ENCODE results near the gene ACOT7.

DNA sequence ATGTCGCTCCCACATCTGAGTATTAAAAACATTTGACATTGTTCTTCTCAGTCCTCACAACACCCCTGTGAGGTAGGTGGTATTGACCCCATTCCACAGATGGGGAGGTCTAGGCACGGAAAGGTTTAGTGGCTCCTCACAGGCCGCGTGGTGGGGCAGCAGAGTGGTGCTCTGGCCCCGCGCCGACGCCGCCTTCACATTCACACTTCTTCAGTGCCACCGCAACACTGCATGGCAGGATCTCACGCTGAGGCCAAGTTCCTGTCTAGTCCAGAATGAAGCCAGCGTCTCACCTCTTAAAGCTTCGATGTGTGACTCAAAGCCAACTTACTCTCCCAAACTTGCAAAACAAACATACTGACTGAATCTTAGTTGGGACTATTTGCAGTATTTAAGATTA is 169.9 kb downstream of the ACOT7 start:
- no peak for TF ChIP-seq CTCF (conservative IDR thresholded peaks at IDR 0.05; ENCODE audit: low read length)
- TF ChIP-seq EZH2phosphoT487 (IDR thresholded peaks at IDR 0.05; ENCODE audit: borderline replicate concordance, low read depth, low read length), result no peak

Measured in OCI-LY7 (cell line).